GM21717 (cell line): ENCODE measurements around the gene FUT3.

ENCODE experiments used
- ATAC-seq: cut with Tn5 transposase; IDR thresholded peaks from one replicate; pipeline ENCODE4 v1.9.1; 2021; ENCODE audit warnings: mild to moderate bottlenecking, moderate library complexity; ENCODE audit not compliant: unreplicated experiment

The FUT3 gene

GRCh38 chr19:5803752-5804515, 47.3 kb downstream of the FUT3 start:
- ATAC-seq, result peak; percentile 54

DNA sequence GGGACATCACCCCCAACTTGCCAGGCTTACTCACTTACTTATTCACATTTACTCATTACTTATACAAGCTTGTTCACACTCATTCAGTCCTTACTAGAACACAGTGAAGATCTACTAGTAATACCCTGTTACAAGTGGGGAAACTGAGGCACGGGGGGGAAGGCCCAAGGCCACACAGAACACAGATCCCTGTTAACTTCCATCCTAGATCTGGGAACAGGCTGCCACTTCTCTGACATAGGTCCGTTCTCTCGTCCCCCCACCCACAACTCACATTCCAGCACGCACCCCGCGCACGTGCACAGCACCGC, 47.9 kb downstream of the FUT3 start:
- no peak for ATAC-seq

DNA sequence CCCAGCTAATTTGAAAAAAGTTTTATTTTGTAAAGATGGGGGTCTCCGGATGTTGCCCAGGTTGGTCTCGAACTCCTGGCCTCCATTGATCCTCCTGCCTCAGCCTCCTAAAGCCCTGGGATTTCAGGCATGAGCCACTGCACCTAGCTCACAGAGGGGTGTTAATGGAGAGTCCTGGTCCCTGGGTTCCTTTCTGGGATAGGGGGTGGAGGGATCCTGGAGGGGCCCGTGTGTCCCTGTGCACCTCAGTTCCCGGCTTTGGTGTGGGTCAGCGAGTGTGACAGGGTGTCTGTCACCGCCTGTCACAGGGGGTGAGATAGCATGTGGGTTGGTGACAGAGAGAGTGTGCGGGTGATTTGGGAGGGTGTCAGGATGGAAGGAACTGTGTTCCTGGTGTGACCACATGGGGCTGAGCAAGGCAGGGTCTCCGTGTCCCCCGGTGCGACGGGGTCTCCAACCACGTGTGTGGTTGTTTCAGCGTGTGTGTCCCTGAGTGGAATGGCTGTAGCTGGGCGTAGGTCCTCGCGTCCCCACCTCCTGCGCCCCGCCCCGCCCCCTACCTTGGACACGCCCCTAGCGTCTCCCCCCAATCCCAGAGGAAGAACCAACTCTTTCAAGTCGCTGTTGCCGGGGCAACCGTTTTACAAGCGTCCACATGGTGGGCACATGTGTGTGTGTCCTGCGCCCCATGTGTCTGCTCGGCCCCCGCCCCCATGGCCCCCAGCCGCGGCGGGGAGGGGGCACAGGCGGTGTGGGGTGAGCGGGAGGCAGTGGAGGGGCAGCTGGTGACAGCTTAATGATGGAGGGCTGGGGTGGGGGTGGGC, 49.2 kb downstream of the FUT3 start:
- no peak for ATAC-seq

DNA sequence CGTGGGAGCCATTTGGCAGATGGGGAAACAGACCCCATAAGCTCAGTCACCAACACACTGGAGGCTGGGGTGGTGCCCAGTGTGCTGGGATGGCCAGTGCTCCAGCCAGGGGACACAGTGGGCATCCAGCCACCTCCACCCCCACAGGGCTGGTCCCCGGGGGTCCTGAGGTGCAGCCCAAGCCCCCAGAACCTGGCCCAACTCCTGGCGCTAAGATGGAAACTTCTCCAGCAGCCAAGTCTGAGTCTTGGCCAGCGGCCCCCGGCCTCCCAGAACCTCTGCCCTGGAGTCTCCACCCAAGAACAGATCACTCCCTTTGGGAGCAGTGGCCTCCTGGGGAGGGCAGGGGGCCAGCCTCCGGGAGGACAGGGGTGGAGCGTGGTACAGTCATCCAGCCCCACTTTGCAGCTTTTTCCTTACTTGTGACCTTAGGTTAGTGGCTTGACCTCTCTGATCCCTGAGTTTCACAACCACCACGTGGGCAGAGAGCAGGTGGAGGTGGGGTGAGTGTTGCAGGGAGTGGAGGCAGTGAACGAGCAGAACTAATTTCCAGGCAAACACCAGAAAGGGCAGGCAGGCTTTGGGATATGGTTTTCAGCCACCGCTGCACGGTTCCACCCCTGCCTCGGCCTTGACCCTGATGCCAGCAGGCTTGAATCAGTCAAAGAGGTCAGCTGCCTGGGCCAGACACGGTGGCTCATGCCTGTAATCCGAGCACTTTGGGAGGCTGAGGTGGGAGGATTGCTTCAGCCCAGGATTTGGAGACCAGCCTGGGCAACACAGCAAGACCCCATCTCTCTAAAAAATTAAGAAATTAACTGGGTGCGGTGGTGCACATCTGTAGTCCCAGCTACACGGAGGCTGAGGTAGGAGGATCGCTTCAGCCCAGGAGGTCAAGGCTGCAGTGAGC, 50.6 kb downstream of the FUT3 start:
- no peak for ATAC-seq

DNA sequence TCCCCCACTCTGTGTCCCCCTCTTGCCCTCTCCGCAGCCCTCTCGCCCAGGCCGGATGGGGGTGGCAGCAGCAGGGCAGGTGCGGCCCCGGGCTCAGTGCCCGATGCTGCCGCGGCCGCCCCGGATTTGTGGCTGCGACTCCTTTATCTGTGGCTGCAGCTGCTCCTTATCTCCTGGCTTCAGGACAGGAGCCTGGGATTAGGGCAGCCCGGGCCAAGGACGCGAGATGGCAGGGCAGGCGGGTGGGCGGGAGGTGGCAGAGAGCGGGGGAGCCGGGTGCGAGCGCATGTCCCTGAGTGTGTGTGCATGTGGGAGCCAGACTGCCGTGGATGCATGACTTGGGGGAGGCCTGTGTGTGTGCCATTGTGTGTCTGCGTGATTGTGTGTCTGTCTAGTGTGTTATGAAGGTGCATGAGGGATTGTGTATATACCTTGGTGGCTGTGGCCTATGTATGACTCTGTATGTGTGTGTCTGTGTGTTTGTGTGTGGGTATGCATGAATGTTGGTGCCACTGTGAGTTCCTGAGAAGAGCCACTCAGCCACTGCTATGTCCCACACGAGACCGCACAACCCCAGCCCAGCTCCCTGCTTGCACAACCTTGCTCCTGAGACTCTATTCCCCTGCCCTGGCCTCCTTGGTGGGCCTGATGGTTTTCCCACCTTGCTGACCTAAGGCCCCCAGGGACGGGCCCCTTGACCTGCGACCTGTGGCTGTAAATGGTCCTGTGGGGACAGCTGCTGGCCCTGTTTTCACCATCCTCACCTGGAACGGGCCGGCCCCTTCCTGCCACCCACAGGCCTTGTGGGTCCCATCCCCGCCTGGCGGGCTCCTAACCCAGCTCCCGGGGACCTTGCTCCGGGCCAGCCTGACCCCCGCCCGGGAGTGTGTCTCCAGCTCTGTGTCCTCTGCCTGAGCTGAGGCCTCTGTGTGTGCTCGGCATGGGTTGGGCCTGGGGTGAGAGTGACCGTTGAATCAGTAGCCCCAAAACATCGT, 51.7 kb downstream of the FUT3 start:
- no peak for ATAC-seq

DNA sequence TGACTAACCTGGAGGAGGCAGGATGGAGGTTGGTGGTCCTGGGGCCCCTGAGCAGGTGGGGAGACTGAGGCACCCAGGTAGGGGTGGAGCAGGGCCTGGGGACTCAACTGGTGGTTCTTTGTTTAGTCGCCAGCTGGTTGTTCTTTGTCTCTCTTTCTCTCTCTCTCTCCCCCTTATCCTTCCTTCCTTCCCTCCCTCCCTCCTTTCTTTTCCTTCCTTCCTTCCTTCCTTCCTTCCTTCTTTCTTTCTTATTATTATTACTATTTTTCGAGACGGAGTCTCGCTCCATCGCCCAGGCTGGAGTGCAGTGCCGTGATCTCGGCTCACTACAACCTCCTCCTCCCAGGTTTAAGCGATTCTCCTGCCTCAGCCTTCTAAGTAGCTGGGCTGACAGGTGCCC, 53.0 kb downstream of the FUT3 start:
- no peak for ATAC-seq

GRCh38 chr19:5795382-5795919, 55.8 kb downstream of the FUT3 start:
- no peak for ATAC-seq

- ATAC-seq, result no peak
These were observed 58.1 kb downstream of the FUT3 start for GRCh38 chr19:5793188-5793587.
